ENCODE results near the gene HCFC1R1.

The HCFC1R1 gene

DNA sequence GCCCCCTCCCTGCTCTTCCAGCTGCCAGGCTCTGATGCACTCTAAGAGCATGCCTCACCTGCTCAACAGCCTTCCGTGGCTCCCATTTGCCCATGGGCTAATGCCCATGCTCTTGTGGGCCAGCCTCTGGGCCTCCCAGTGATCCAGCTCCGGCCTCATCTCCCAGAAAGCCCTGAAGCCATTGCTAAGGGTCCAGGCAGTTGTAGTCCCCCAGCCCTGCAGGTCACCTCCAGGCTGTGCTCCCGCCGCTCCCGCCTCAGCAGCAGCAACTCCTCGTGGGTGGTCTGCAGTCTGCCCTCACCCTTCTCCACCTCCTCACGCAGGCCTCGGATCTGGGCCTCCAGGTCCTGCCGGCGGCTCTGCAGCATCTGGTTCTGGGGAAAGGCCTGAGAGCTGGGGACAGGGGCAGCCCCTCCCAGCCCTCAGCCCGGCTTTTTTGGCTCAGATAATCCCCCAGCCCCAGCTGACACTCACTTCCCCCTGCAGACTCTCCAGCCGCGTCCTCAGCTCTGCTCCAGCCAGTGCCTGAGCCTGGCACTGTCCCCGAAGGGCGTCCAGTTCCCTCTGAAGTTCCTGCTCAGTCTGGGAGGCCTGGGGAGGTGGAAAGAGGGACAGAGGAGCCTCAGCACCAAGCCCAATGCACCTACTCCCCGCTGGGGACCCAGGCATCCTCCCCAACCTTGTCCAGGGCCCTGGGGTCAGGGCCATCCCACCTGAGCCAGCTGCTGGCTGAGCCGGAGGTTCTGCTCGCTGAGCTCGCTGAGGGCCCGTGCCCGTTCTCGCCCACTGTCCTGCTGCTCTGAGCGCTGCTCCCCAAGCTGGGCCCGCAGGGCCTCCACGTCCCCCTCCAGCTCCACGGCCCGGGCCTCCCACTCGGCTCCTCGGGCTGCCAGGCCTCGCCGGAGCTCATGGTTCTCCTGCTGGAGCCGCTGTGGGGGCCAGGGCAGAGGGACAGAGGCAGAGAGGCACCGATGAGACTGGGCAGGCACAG lies 6.8 kb upstream of the HCFC1R1 start:
- Histone ChIP-seq H3K27me3 (ENCODE audit: control insufficient read depth, insufficient read depth, low read length) (no peaks in the 10 kb centered on the region), H3K36me3 (ENCODE audit: control insufficient read depth, insufficient read depth, low read length) (no peaks in the 10 kb centered on the region), H3K79me2 (no peaks in the 10 kb centered on the region), H3K4me3 (ENCODE audit: low read depth, low read length) (no peak overlapping the region), H3K4me1 (no peaks in the 10 kb centered on the region), H3K9ac (no peak overlapping the region), H2AFZ (no peak overlapping the region), H3K4me2 (ENCODE audit: low read length) (no peak overlapping the region), H3K9me3 (ENCODE audit: control insufficient read depth, low read length) (no peaks in the 10 kb centered on the region), H3K27ac (no peak overlapping the region)
- TF ChIP-seq, protein P1, sequence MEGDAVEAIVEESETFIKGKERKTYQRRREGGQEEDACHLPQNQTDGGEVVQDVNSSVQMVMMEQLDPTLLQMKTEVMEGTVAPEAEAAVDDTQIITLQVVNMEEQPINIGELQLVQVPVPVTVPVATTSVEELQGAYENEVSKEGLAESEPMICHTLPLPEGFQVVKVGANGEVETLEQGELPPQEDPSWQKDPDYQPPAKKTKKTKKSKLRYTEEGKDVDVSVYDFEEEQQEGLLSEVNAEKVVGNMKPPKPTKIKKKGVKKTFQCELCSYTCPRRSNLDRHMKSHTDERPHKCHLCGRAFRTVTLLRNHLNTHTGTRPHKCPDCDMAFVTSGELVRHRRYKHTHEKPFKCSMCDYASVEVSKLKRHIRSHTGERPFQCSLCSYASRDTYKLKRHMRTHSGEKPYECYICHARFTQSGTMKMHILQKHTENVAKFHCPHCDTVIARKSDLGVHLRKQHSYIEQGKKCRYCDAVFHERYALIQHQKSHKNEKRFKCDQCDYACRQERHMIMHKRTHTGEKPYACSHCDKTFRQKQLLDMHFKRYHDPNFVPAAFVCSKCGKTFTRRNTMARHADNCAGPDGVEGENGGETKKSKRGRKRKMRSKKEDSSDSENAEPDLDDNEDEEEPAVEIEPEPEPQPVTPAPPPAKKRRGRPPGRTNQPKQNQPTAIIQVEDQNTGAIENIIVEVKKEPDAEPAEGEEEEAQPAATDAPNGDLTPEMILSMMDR (IDR thresholded peaks at IDR 0.05): no peak

DNA sequence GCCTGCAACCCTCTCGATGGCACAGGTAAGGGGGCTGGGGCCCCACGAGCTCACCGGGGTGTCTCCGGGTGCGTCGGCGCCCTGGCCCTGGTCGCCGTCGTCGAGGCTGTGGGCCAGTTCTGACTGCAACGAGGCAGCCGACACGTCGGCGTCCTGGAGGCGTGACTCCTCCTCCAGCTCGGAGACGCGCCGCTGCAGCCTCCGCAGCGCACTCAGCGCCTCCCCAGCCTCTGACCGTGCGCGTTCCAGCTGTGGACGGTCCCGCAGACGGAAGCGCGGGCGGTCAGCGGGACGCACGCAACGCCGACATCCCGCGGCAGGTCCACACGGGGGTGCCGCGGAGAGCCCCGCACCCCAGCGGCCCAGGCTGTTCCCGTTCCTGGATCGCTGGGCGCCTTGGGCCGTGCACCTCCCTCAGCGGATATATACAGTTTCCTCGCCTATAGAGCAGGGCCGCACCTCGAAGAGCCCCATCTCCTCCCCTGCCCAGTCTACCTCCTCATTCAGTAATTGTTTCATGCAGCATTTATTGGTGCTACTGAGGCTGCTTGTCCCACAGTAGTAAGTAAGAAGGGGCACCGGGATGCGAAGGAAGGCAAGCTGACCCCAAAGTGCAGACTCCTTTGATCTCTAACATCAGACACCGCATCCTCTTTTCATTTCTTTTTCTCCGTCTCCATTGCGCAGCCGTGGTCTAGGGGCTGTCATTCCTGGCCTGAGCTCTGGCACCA lies 5.9 kb upstream of the HCFC1R1 start:
- no peaks in the 10 kb centered on the region for H3K4me1 ChIP-seq
- no peak overlapping the region for H3K9ac ChIP-seq
- H3K36me3 ChIP-seq (ENCODE audit: control insufficient read depth, insufficient read depth, low read length): no peaks in the 10 kb centered on the region
- no peak overlapping the region for H3K4me2 ChIP-seq (ENCODE audit: low read length)
- TF ChIP-seq, protein P1 (IDR thresholded peaks at IDR 0.05): no peak
- no peak overlapping the region for H2AFZ ChIP-seq
- no peaks in the 10 kb centered on the region for H3K27me3 ChIP-seq (ENCODE audit: control insufficient read depth, insufficient read depth, low read length)
- no peaks in the 10 kb centered on the region for H3K9me3 ChIP-seq (ENCODE audit: control insufficient read depth, low read length)
- H3K79me2 ChIP-seq: no peaks in the 10 kb centered on the region
- H3K27ac ChIP-seq: no peak overlapping the region
- no peak overlapping the region for H3K4me3 ChIP-seq (ENCODE audit: low read depth, low read length)

DNA sequence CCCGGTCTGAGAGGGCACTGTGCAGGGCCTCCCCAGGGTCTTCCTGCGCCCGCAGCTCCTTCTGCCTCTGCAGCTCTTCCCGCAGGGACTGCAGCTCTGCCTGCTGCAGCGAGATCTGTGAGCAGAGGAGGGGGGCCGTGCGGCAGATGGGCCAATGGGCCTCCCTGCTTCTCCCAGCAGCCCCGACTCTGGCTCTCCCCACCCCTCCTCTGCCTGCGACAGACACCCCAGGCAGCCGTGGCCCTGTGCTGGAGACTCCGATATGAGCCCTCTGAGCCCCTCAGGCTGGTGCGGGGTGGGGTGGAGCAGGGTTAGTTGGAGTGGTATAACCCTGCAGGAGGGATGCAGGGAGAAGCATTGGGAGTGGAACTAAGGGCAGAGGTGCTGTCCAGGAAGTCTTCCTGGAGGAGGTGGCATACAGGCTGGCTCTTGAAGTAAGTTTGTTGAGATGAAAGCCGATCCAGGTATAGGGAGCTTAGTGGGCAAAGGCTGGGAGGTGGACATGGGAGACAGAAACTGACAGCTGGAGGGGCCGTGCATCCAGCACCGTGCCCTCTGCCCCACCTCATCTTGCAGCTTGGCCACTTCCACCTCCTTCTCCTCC lies 5.1 kb upstream of the HCFC1R1 start:
- no peaks in the 10 kb centered on the region for H3K4me1 ChIP-seq
- no peak overlapping the region for H3K4me3 ChIP-seq (ENCODE audit: low read depth, low read length)
- no peaks in the 10 kb centered on the region for H3K36me3 ChIP-seq (ENCODE audit: control insufficient read depth, insufficient read depth, low read length)

DNA sequence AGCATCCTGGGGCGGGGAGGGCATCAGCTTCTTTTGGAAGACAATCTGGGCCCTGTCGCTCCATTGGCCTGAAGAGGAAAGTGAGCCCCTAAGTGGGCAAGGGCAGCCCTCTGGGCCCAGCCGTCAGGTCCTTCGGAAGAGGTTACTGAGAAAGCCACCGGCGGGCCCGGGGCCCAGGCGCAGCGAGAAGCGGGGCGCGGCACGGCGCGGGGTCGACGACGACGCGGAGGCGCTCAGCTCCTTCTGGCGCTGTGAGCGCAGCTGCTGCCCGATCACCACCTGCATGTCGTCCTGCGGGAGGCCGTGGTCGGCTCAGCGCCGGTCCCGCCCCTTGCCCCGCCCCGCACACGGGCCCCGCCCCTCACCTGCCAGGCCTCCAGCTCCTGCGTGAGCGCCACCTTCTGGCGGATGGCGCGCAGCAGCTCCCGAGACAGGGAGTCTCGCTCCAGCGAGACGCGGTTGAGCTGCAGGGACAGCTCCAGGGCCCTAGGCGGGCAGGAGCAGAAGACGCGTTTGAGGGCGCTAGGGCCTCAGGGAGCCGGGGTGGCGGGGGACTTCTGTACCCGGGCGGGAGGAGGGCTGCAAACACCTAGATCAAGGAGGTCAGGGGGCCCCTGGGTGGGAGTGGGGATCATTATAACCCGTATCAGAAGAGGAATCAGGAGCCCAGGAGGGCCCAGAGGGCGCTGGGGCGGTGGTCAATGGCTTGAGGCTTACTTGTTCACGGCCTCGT lies 4.4 kb upstream of the HCFC1R1 start:
- no peaks in the 10 kb centered on the region for H3K36me3 ChIP-seq (ENCODE audit: control insufficient read depth, insufficient read depth, low read length)
- no peak overlapping the region for H3K9ac ChIP-seq

More for the DNA sequence above, 5.1 kb upstream of the HCFC1R1 start:
- H3K9me3 ChIP-seq (ENCODE audit: control insufficient read depth, low read length): no peaks in the 10 kb centered on the region
- H3K9ac ChIP-seq: no peak overlapping the region
- no peak overlapping the region for H3K27ac ChIP-seq
- TF ChIP-seq, protein P1 (IDR thresholded peaks at IDR 0.05): no peak
- no peak overlapping the region for H2AFZ ChIP-seq
- H3K79me2 ChIP-seq: no peaks in the 10 kb centered on the region
- H3K4me2 ChIP-seq (ENCODE audit: low read length): no peak overlapping the region
- H3K27me3 ChIP-seq (ENCODE audit: control insufficient read depth, insufficient read depth, low read length): no peaks in the 10 kb centered on the region

More for the DNA sequence above, 4.4 kb upstream of the HCFC1R1 start:
- Histone ChIP-seq H3K27me3 (ENCODE audit: control insufficient read depth, insufficient read depth, low read length) (no peaks in the 10 kb centered on the region), H3K27ac (no peak overlapping the region), H3K4me2 (ENCODE audit: low read length) (peak overlapping the region; percentile 34), H3K4me1 (peaks cover under 1% of the 10 kb centered on the region), H3K79me2 (no peaks in the 10 kb centered on the region), H2AFZ (peak overlapping the region; percentile 58), H3K9me3 (ENCODE audit: control insufficient read depth, low read length) (no peaks in the 10 kb centered on the region), H3K4me3 (ENCODE audit: low read depth, low read length) (no peak overlapping the region)
- TF ChIP-seq, protein P1 (IDR thresholded peaks at IDR 0.05): peak; percentile 90
